K562 (cell line): Measurements from ENCODE around the gene RAE1. TPM values are rescaled to one million over a fixed set of nuclear protein-coding genes. Genes with fewer than 3 reads are reported as not detected.

Source experiments
- ARID2 ChIP-seq: fragments of 450-650 bp; IDR thresholded peaks from 2 replicates; pipeline ENCODE4 v1.6.1; 2017; ENCODE audit warnings: antibody characterized with exemption, mild to moderate bottlenecking
- ATF4 ChIP-seq: fragments of 450-650 bp; formaldehyde crosslinking; IDR thresholded peaks from 2 replicates; pipeline ENCODE4 v1.4.0; 2022; ENCODE audit warnings: mild to moderate bottlenecking, moderate library complexity
- BRD4 ChIP-seq: fragments of 200-600 bp; sonication (generic); IDR thresholded peaks from 2 replicates; pipeline ENCODE4 v1.6.1; 2017; ENCODE audit warnings: inconsistent platforms
- EGR1 ChIP-seq: fragments of 450-650 bp; conservative IDR thresholded peaks from 2 replicates; pipeline ENCODE4 v1.6.1; 2017; ENCODE audit warnings: mild to moderate bottlenecking
- FOXJ3 ChIP-seq: sonication (generic); formaldehyde crosslinking; IDR thresholded peaks from 2 replicates; pipeline ENCODE4 v1.4.0; 2020; ENCODE audit warnings: mild to moderate bottlenecking, missing genetic modification reagents
- GATAD2A ChIP-seq: fragments of 450-650 bp; IDR thresholded peaks from 2 replicates; pipeline ENCODE4 v1.6.1; 2017
- HBP1 ChIP-seq: fragments of 450-650 bp; formaldehyde crosslinking; IDR thresholded peaks from 2 replicates; pipeline ENCODE4 v1.4.0; 2022; ENCODE audit warnings: missing genetic modification characterization
- KAT2B ChIP-seq: IDR thresholded peaks from one replicate; pipeline ENCODE4 v1.6.1; 2012; ENCODE audit warnings: low read depth, mild to moderate bottlenecking, control low read depth, inconsistent platforms, low read length, moderate library complexity
- KLF16 ChIP-seq: IDR thresholded peaks from 2 replicates; pipeline ENCODE4 v1.6.1; 2016; ENCODE audit warnings: antibody characterized with exemption
- MYBL2 ChIP-seq, 2 experiments: fragments of 450-650 bp in 1 of 2; sonication (generic) in 1 of 2; formaldehyde crosslinking in 1 of 2; IDR thresholded peaks; 2 replicates each; pipeline versions ENCODE4 v1.6.1 to v1.8.1; 2017 to 2022; ENCODE audit warnings: borderline replicate concordance in 1 of 2, inconsistent platforms in 1 of 2, low read depth in 1 of 2, mild to moderate bottlenecking in 1 of 2, missing genetic modification reagents in 1 of 2, moderate library complexity in 1 of 2
- NFIC ChIP-seq: fragments of 450-650 bp; IDR thresholded peaks from 2 replicates; pipeline ENCODE4 v1.6.1; 2017; ENCODE audit warnings: mild to moderate bottlenecking, inconsistent platforms
- PHF21A ChIP-seq: fragments of 450-650 bp; IDR thresholded peaks from 2 replicates; pipeline ENCODE4 v1.6.1; 2017; ENCODE audit warnings: low read depth, borderline replicate concordance
- RCOR1 ChIP-seq, 2 experiments: IDR thresholded peaks; 2 replicates each; pipeline ENCODE4 v1.6.1; 2012; ENCODE audit warnings: low read depth in 2 of 2, low read length in 2 of 2, borderline replicate concordance in 1 of 2, improper control_type of control experiment in 1 of 2
- SIN3A ChIP-seq, 2 experiments: fragments of 150-350 bp in 1 of 2; IDR thresholded peaks; 2 replicates each; pipeline ENCODE4 v1.6.1; 2011 to 2016; ENCODE audit warnings: borderline replicate concordance in 2 of 2, low read depth in 2 of 2, low read length in 2 of 2, mild to moderate bottlenecking in 2 of 2, moderate library complexity in 2 of 2; ENCODE audit not compliant: control insufficient read depth in 1 of 2
- SMARCA4 ChIP-seq: fragments of 450-650 bp; IDR thresholded peaks from 2 replicates; pipeline ENCODE4 v1.6.1; 2016
- SMARCB1 ChIP-seq: IDR thresholded peaks from 2 replicates; pipeline ENCODE4 v1.6.1; 2011; ENCODE audit warnings: improper control_type of control experiment, low read depth; ENCODE audit not compliant: insufficient read length
- STAT5B ChIP-seq: fragments of 250-450 bp; sonication (Bioruptor Pico); IDR thresholded peaks from 2 replicates; pipeline ENCODE4 v1.8.0; 2021; ENCODE audit warnings: mild to moderate bottlenecking, inconsistent platforms
- ZNF507 ChIP-seq: conservative IDR thresholded peaks from 2 replicates; pipeline ENCODE4 v1.6.1; 2017; ENCODE audit warnings: missing genetic modification characterization, missing compliant biosample characterization
- ZNF75A ChIP-seq: fragments of 450-650 bp; formaldehyde crosslinking; IDR thresholded peaks from 2 replicates; pipeline ENCODE4 v1.4.0; 2020; ENCODE audit warnings: mild to moderate bottlenecking
- polyA plus RNA-seq, 8 experiments: library from polyadenylated mRNA; depleted of rRNA in 4 of 8; stranded (reverse) in 5 of 8; unstranded in 3 of 8; fragments of >200 nt; fragmentation: Nextera tagmentation in 2 of 8; fragmentation: Illumina TruSeq in 1 of 8; extraction: Ambion mirVana in 2 of 8; extraction: Trizol in 1 of 8; gene quantifications; 2 replicates each; pipeline versions ENCODE4 v1.2.1 to v1.2.3, GENCODE V29; 2011 to 2014; ENCODE audit warnings: inconsistent platforms in 1 of 8, missing spikeins in 1 of 8
- total RNA-seq, 7 experiments: library from RNA; depleted of rRNA in 6 of 7; stranded (reverse); fragments of >200 nt in 6 of 7; fragmentation: Illumina TruSeq in 2 of 7; extraction: Trizol in 2 of 7; gene quantifications; 2 replicates each; pipeline versions ENCODE4 v1.2.1 to v1.2.3, GENCODE V29; 2011 to 2021; ENCODE audit warnings: low replicate concordance in 1 of 7
- TF ChIP-seq, protein P1 (sequence below): fragments of 250-450 bp; sonication (Bioruptor Pico); IDR thresholded peaks from 2 replicates; pipeline ENCODE4 v1.9.0; 2021; ENCODE audit warnings: mild to moderate bottlenecking
- TF ChIP-seq, protein P2 (sequence below): fragments of 450-650 bp; formaldehyde crosslinking; IDR thresholded peaks from 2 replicates; pipeline ENCODE4 v1.4.0; 2020; ENCODE audit warnings: mild to moderate bottlenecking
- TF ChIP-seq, protein P3 (sequence below): fragments of 450-650 bp; conservative IDR thresholded peaks from 2 replicates; pipeline ENCODE4 v1.6.1; 2016; ENCODE audit warnings: missing genetic modification characterization, low read depth, mild to moderate bottlenecking, control low read depth, missing compliant biosample characterization

Gene RAE1
- total and polyA plus RNA-seq, 9 of the 15 experiments (the other 6 are each of a cell fraction or from before 2014, with no cell fraction given) = 33.7 to 248 (median 77.7) TPM

- no peak for TF ChIP-seq MYBL2 (IDR thresholded peaks at IDR 0.05; ENCODE audit: low read depth)
- TF ChIP-seq MYBL2 (CRISPR knock-in tag; IDR thresholded peaks at IDR 0.05; ENCODE audit: borderline replicate concordance) = no peak
- TF ChIP-seq, protein P1, sequence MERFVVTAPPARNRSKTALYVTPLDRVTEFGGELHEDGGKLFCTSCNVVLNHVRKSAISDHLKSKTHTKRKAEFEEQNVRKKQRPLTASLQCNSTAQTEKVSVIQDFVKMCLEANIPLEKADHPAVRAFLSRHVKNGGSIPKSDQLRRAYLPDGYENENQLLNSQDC (CRISPR knock-in tag) = no peak
- no peak for TF ChIP-seq KLF16
- no peak for TF ChIP-seq ARID2
- peak; percentile 76 for TF ChIP-seq GATAD2A
- TF ChIP-seq SMARCA4 = peak; percentile 84
- TF ChIP-seq FOXJ3 (CRISPR knock-in tag) = 0 out of 2 replicates have a peak, but pooled peaks have one; percentile 46
- no peak for TF ChIP-seq SMARCB1
- TF ChIP-seq STAT5B (CRISPR knock-in tag) = no peak
- TF ChIP-seq, protein P2, sequence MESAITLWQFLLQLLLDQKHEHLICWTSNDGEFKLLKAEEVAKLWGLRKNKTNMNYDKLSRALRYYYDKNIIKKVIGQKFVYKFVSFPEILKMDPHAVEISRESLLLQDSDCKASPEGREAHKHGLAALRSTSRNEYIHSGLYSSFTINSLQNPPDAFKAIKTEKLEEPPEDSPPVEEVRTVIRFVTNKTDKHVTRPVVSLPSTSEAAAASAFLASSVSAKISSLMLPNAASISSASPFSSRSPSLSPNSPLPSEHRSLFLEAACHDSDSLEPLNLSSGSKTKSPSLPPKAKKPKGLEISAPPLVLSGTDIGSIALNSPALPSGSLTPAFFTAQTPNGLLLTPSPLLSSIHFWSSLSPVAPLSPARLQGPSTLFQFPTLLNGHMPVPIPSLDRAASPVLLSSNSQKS (CRISPR knock-in tag) = no peak
- no peak for TF ChIP-seq ZNF507
- TF ChIP-seq, protein P3, sequence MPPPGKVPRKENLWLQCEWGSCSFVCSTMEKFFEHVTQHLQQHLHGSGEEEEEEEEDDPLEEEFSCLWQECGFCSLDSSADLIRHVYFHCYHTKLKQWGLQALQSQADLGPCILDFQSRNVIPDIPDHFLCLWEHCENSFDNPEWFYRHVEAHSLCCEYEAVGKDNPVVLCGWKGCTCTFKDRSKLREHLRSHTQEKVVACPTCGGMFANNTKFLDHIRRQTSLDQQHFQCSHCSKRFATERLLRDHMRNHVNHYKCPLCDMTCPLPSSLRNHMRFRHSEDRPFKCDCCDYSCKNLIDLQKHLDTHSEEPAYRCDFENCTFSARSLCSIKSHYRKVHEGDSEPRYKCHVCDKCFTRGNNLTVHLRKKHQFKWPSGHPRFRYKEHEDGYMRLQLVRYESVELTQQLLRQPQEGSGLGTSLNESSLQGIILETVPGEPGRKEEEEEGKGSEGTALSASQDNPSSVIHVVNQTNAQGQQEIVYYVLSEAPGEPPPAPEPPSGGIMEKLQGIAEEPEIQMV (tag) = no peak
- TF ChIP-seq ATF4 (CRISPR knock-in tag) = no peak; the same call in 1 of the 2 replicates
- TF ChIP-seq PHF21A = no peak
- no peak for TF ChIP-seq BRD4
- TF ChIP-seq ZNF75A (CRISPR knock-in tag) = no peak
- TF ChIP-seq SIN3A (IDR thresholded peaks at IDR 0.05; ENCODE audit: borderline replicate concordance in 2 of 2, control insufficient read depth in 1 of 2, low read depth in 2 of 2, low read length in 2 of 2) = 0 out of 4 replicates have a peak, but pooled peaks of 1 of the 2 experiments have one; percentile 16
- TF ChIP-seq RCOR1 (IDR thresholded peaks at IDR 0.05; ENCODE audit: borderline replicate concordance in 1 of 2, low read depth in 2 of 2, low read length in 2 of 2) = peak; percentile 74 to 85
- no peak for TF ChIP-seq HBP1 (CRISPR knock-in tag)
- no peak for TF ChIP-seq KAT2B
- peak; percentile 29 for TF ChIP-seq NFIC
- peak; percentile 69 for TF ChIP-seq EGR1
Measured at GRCh38 chr20:57414867-57415592, 64.0 kb downstream of the RAE1 start (continued).
